GM10248 (cell line): ENCODE measurements around the gene BAX.
"Not testable (repeated sequence)": the region's sequence is repeated elsewhere in the genome, so short reads cannot be mapped to it uniquely, and the experiment has no call there.

Experiments used
- CTCF ChIA-PET: fragments of 300-600 bp; sonication (Branson Sonifier 250); formaldehyde crosslinking; extraction: SDS; loops from one replicate; lab custom pipeline; 2021; ENCODE audit warnings: antibody characterized with exemption; lab: Yijun Ruan, JAX
- POLR2A ChIA-PET: fragments of 350-650 bp; sonication (Branson Sonifier 250); formaldehyde crosslinking; extraction: SDS; loops from one replicate; lab custom pipeline; 2020; ENCODE audit warnings: antibody characterized with exemption; lab: Yijun Ruan, JAX
- DNase-seq: peaks from one replicate; pipeline ENCODE4 v3.0.0; 2012; ENCODE audit errors: extremely low spot score
- CTCF ChIP-seq: IDR thresholded peaks from 2 replicates; pipeline ENCODE4 v1.5.1; 2012; ENCODE audit warnings: mild to moderate bottlenecking, low read depth; ENCODE audit errors: extremely low read depth, missing control alignments, control extremely low read depth

BAX gene

DNA sequence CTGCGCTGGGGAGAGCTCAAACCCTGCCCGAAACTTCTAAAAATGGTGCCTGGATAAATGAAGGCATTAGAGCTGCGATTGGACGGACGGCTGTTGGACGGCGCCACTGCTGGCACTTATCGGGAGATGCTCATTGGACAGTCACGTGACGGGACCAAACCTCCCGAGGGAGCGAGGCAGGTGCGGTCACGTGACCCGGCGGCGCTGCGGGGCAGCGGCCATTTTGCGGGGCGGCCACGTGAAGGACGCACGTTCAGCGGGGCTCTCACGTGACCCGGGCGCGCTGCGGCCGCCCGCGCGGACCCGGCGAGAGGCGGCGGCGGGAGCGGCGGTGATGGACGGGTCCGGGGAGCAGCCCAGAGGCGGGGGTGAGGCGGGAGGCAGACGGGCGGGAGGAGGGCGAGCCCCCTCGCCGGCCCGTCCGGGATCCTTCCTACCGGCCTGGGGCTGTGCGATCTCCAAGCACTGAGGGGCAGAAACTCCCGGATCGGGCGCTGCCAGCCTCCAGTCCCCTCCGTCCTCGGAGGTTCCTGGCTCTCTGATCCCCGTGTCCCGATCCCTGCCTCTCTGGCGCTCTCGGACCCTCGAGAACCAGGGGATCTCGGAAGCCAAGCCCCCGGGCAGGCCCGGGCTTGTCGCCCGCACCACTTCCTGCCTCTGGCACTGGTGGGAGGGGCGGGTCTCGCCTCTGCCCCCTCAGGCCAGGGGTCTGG is at the start of gene BAX:
Gene BAX (plus strand): TSS at position 281 of the 713 bp plus-strand sequence. CDS start 54 bp downstream, at position 335.
- POLR2A ChIA-PET, result interaction anchor here (0.6 to 3.9 kb wide), 7 partner anchors 9 to 79 kb away, joined by 3 to 14 read pairs (median 3); partner anchors contain the start of gene FTL
- DNase-seq, result peak; percentile 98
- CTCF ChIA-PET, result interaction anchor here (1.1 to 2.1 kb wide), 2 partner anchors 16 to 45 kb away, joined by 3 to 11 read pairs; no protein-coding TSS in a partner anchor
- no peak for TF ChIP-seq CTCF

GRCh38 chr19:48905664-48906063 is 49.0 kb upstream of the BAX start:
- CTCF ChIA-PET, result interaction anchor here (1.0 to 1.5 kb wide), 2 partner anchors 14 to 48 kb away, joined by 3 to 4 read pairs; no protein-coding TSS in a partner anchor
- DNase-seq, result no peak
- no peak for TF ChIP-seq CTCF
- POLR2A ChIA-PET, result no interaction called here

DNA sequence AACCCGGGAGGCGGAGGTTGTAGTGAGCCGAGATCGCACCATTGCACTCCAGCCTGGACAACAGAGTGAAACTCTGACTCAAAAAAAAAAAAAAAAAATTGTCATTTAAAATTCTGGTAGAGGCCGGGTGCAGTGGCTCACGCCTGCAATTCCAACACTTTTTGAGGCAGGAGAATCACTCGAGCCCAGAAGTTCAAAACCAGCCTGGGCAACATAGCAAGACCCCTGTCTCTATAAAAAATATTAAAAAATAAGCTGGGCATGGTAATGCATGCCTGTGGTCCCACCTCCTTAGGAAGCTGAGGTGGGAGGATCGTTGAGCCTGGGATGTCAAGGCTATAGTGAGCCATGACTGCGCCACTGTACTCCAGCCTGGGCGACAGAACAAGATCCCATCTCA is 48.4 kb upstream of the BAX start:
- ChIA-PET POLR2A (interaction anchor here (0.7 kb wide), 1 partner anchor 9 kb away, joined by 4 read pairs; no protein-coding TSS in a partner anchor), CTCF (interaction anchor here (1.0 kb wide), 1 partner anchor 13 kb away, joined by 4 read pairs; no protein-coding TSS in a partner anchor)
- TF ChIP-seq CTCF, result no peak
- DNase-seq, result no peak

- ChIA-PET POLR2A (interaction anchor here (0.6 kb wide), 1 partner anchor 138 kb away, joined by 3 read pairs; no protein-coding TSS in a partner anchor), CTCF (no interaction called here)
- DNase-seq, result no peak
- no peak for TF ChIP-seq CTCF
Observed at GRCh38 chr19:48907671-48908070, 47.0 kb upstream of the BAX start.

DNA sequence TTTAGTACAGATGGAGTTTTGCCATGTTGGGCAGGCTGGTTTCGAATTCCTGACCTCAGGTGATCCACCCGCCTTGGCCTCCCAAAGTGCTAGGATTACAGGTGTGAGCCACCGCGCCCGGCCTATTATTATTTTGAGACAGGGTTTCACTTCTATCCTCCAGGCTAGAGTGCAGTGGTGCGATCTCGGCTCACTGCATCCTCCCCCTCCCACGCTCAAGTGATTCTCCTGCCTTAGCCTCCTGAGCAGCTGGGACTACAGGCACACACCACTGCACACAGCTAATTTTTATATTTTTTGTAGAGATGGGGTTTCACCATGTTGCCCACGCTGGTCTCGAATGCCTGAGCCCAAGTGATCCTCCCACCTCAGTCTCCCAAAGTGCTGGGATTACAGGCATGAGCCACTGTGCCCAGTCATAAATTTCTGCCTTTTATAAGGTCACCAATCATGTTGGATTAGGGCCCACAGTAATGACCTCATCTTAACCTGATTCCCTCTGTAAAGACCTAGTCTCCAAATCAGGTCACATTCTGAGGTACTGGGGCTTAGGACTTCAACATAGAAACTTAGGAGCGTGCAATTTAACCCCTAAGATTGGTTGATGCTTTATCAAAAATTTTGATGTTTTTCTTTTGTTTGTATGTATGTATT is 45.1 kb upstream of the BAX start:
- DNase-seq, POLR2A ChIA-PET, CTCF ChIA-PET: not testable (repeated sequence)

DNA sequence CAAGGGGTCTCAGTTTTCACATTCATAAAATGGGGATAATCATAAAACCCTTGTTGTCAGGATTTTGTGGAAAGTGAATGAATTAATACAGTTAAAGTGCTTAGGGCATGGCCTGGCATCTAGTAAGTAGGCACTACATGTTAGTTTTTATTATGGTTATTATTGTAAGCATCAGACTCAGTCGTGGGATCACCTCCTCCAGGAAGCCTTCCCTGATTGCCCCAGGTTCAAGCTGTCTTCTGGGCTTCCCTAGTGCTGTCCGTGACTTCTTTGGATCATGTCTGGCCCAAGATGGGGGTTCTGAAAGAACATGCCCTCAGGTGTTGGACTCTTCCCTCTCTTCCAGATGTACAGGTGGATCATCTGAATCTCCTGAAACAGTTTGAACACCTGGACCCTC is 43.9 kb upstream of the BAX start:
- no peak for DNase-seq
- TF ChIP-seq CTCF, result no peak
- CTCF ChIA-PET, result interaction anchor here (0.9 kb wide), 1 partner anchor 34 kb away, joined by 3 read pairs; no protein-coding TSS in a partner anchor
- POLR2A ChIA-PET, result interaction anchor here (0.7 kb wide), 1 partner anchor 101 kb away, joined by 3 read pairs; no protein-coding TSS in a partner anchor
